Naive B cell (primary cell): ENCODE measurements around the gene PDE2A. TPM values are rescaled to one million over a fixed set of nuclear protein-coding genes. Genes with fewer than 3 reads are reported as not detected.

ENCODE experiments used
- ATAC-seq, 2 donors: fragments of 150-1000 bp; cut with Tn5 transposase; 2 replicates each; pipeline ENCODE4 v1.10.0; 2021; ENCODE audit warnings: low read depth in 2 of 2, mild to moderate bottlenecking in 2 of 2, moderate library complexity in 2 of 2
- DNase-seq: peaks from one replicate; pipeline ENCODE4 v3.0.0; 2022
- H3K27ac Mint-ChIP-seq, 6 donors: one replicate each; pipeline ENCODE4 v1.8.0; 2020 to 2022; ENCODE audit warnings: mild to moderate bottlenecking in 6 of 6, mixed read lengths in 6 of 6, moderate library complexity in 5 of 6, inconsistent platforms in 2 of 6
- H3K27me3 Mint-ChIP-seq, 3 donors: one replicate each; pipeline ENCODE4 v1.8.0; 2021 to 2022; ENCODE audit warnings: mixed read lengths in 3 of 3, mild to moderate bottlenecking in 1 of 3
- H3K36me3 Mint-ChIP-seq, 2 donors: one replicate each; pipeline ENCODE4 v1.8.0; 2020 to 2022; ENCODE audit warnings: mixed read lengths in 2 of 2, inconsistent platforms in 1 of 2, mild to moderate bottlenecking in 1 of 2
- H3K4me1 Mint-ChIP-seq, 3 donors: one replicate each; pipeline ENCODE4 v1.8.0; 2020 to 2022; ENCODE audit warnings: mixed read lengths in 3 of 3, inconsistent platforms in 1 of 3, mild to moderate bottlenecking in 1 of 3, moderate library complexity in 1 of 3
- H3K4me3 Mint-ChIP-seq, 8 donors: one replicate each; pipeline ENCODE4 v1.8.0; 2020 to 2022; ENCODE audit warnings: mild to moderate bottlenecking in 8 of 8, mixed read lengths in 8 of 8, moderate library complexity in 8 of 8, inconsistent platforms in 2 of 8
- H3K9me3 Mint-ChIP-seq, 7 donors: one replicate each; pipeline ENCODE4 v1.8.0; 2020 to 2022; ENCODE audit warnings: mixed read lengths in 7 of 7, mild to moderate bottlenecking in 5 of 7, inconsistent platforms in 2 of 7, moderate library complexity in 1 of 7
- polyA plus RNA-seq, 6 donors: library from polyadenylated mRNA; unstranded; fragments of 300-500 nt; fragmentation: Illumina TruSeq; gene quantifications; one replicate each; pipeline ENCODE4 v1.2.3, GENCODE V29; 2021; ENCODE audit warnings: low read depth in 6 of 6

The PDE2A gene
- polyA plus RNA-seq = under 1 TPM in 3 of 6 donors, not detected in 3; 0.18 to 0.44 (median 0.36) TPM

GRCh38 chr11:72673943-72674828 is at the start of gene PDE2A:
PDE2A (minus strand) TSS chr11:72674422; CDS start chr11:72674207, 215 bp downstream.
- ATAC-seq = no peak
- H3K27ac Mint-ChIP-seq = peak within 1 kb of the TSS in 4 of 6 donors; percentile 6 to 50 (median 38)

GRCh38 chr11:72723508-72723907 is 49.3 kb upstream of the PDE2A start:
- H3K27me3 Mint-ChIP-seq = no peaks in the 10 kb centered on the region
- H3K9me3 Mint-ChIP-seq = no peaks in the 10 kb centered on the region
- peaks cover 68 to 86% (median 71%) of the 10 kb centered on the region in 3 donors for H3K4me1 Mint-ChIP-seq
- H3K27ac Mint-ChIP-seq = peak overlapping the region in 5 of 6 donors; percentile 78 to 97 (median 91)
- ATAC-seq (no peak), DNase-seq (no peak)
- H3K36me3 Mint-ChIP-seq = peaks cover 0 to 9% of the 10 kb centered on the region in 2 donors
- peak overlapping the region in 3 of 8 donors; percentile 12 to 34 (median 22) for H3K4me3 Mint-ChIP-seq

More at GRCh38 chr11:72673943-72674828, at the start of gene PDE2A:
- Mint-ChIP-seq H3K4me3 (peak within 1 kb of the TSS in 2 of 8 donors; percentile 15 to 24), H3K27me3 (peaks cover 44 to 63% (median 45%) of the 10 kb centered on the region in 3 donors), H3K36me3 (no peaks in the 10 kb centered on the region), H3K4me1 (peaks cover 32 to 49% (median 36%) of the 10 kb centered on the region in 3 donors), H3K9me3 (peaks cover 0 to 1% (median 0%) of the 10 kb centered on the region in 7 donors)
- no peak for DNase-seq

DNA sequence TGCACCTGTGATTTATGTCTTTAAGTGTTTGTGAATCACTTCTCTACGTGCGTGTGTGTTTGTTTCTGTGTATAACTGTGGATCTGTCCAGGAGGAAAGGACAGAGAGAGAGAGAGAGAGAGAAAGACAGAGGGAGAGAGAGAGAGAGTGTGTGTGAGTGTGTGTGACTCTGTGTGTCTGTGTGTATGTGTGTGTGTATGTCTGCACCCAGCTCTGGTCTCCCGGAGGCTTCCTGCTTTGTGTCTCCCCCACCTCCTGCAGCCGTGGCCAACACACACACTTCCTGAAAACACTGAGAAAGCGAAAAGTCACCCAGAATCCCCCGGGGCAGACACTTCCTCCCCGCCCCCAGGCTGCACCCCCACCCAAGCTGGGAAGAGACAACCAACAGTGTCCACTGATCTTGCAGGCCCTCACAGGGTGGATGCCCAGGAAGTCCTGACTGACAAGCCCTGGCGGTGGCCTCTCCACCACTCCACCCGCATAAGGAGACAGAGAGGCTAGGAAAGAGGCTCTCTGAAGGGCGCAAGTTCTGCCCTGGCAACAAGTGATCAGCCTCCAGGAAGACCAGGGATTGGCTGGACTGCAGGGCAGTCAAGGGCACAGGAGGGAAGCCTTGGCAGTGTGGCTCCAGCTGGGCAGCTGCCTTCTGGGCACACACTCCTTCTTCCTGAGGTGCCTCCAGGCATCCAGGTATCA is 48.0 kb upstream of the PDE2A start:
- Mint-ChIP-seq H3K27ac (peak overlapping the region; percentile 90 to 98 (median 97)), H3K9me3 (no peaks in the 10 kb centered on the region), H3K4me3 (peak overlapping the region; percentile 83 to 99 (median 92)), H3K4me1 (peaks cover 70 to 83% (median 70%) of the 10 kb centered on the region in 3 donors), H3K36me3 (peaks cover 0 to under 1% of the 10 kb centered on the region in 2 donors), H3K27me3 (no peaks in the 10 kb centered on the region)
- DNase-seq (peak; percentile 88), ATAC-seq (peak; percentile 87 to 88)

GRCh38 chr11:72721689-72722049 is 47.4 kb upstream of the PDE2A start:
- Mint-ChIP-seq H3K9me3 (no peaks in the 10 kb centered on the region), H3K4me1 (peaks cover 69 to 82% (median 70%) of the 10 kb centered on the region in 3 donors), H3K4me3 (peak overlapping the region; percentile 83 to 99 (median 92)), H3K27ac (peak overlapping the region; percentile 90 to 98 (median 98)), H3K36me3 (no peaks in the 10 kb centered on the region), H3K27me3 (no peaks in the 10 kb centered on the region)
- no peak for DNase-seq
- peak; percentile 2 to 3 for ATAC-seq

- DNase-seq (no peak), ATAC-seq (no peak)
- Mint-ChIP-seq H3K27ac (peak overlapping the region in 5 of 6 donors; percentile 90 to 98 (median 97)), H3K9me3 (no peaks in the 10 kb centered on the region), H3K4me3 (peak overlapping the region; percentile 83 to 99 (median 92)), H3K36me3 (no peaks in the 10 kb centered on the region), H3K4me1 (peaks cover 67 to 86% (median 71%) of the 10 kb centered on the region in 3 donors), H3K27me3 (no peaks in the 10 kb centered on the region)
Measured at GRCh38 chr11:72721276-72721675, 47.1 kb upstream of the PDE2A start.

- H3K4me3 Mint-ChIP-seq = peak overlapping the region; percentile 83 to 99 (median 92)
- H3K36me3 Mint-ChIP-seq = no peaks in the 10 kb centered on the region
- no peak for DNase-seq
- peak overlapping the region; percentile 90 to 98 (median 92) for H3K27ac Mint-ChIP-seq
- ATAC-seq = no peak
- no peaks in the 10 kb centered on the region for H3K9me3 Mint-ChIP-seq
- H3K27me3 Mint-ChIP-seq = no peaks in the 10 kb centered on the region
- H3K4me1 Mint-ChIP-seq = peaks cover 66 to 87% (median 71%) of the 10 kb centered on the region in 3 donors
Measured at GRCh38 chr11:72720784-72721183, 46.6 kb upstream of the PDE2A start.

GRCh38 chr11:72720047-72720446 is 45.8 kb upstream of the PDE2A start:
- H3K4me1 Mint-ChIP-seq = peaks cover 64 to 84% (median 69%) of the 10 kb centered on the region in 3 donors
- H3K27me3 Mint-ChIP-seq = no peaks in the 10 kb centered on the region
- no peak for DNase-seq
- H3K4me3 Mint-ChIP-seq = peak overlapping the region; percentile 60 to 99 (median 74)
- no peaks in the 10 kb centered on the region for H3K9me3 Mint-ChIP-seq
- no peak for ATAC-seq
- H3K36me3 Mint-ChIP-seq = no peaks in the 10 kb centered on the region
- H3K27ac Mint-ChIP-seq = peak overlapping the region; percentile 64 to 98 (median 91)

DNA sequence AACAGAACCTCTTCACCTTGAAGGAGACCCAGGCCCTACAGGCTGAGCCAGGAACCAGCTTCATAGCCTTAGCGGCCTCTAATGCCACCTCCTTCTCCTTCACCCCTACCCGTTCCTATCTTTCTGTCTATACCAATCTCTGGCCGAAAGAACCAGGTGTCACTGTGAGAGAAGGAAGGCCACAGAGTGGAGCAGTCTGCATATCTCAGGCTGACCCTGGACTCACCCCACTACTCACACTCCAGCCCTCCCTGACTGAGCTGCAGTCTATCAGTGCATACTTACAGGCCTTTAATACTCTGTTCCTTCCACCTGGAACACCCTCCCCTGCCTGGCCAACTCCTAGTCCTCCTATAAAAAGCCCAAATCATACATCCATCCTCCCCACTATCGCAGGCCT is 45.3 kb upstream of the PDE2A start:
- ATAC-seq = no peak
- peaks cover 67 to 84% (median 72%) of the 10 kb centered on the region in 3 donors for H3K4me1 Mint-ChIP-seq
- no peaks in the 10 kb centered on the region for H3K9me3 Mint-ChIP-seq
- H3K27me3 Mint-ChIP-seq = no peaks in the 10 kb centered on the region
- peak overlapping the region; percentile 21 to 99 (median 60) for H3K4me3 Mint-ChIP-seq
- no peaks in the 10 kb centered on the region for H3K36me3 Mint-ChIP-seq
- H3K27ac Mint-ChIP-seq = peak overlapping the region; percentile 31 to 98 (median 91)
- no peak for DNase-seq

DNA sequence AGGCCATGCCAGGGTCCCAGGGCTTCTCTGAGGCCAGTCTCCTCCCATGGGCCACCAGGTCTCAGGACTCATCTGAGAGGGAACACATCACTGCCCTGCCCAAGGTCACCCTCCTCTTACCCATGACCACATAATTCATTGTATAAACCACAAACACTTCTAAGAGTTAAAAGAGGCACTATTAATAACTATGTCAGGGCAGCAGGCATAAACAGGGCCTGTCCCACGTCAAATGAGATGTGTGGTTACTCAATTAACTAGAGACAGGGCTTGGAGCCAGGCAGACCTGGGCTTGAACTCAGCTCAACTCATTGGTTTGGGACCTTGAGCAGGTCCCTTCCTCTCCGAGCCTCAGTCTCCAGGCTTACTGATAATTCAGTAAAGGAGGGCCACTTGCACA is 44.9 kb upstream of the PDE2A start:
- DNase-seq (no peak), ATAC-seq (no peak)
- Mint-ChIP-seq H3K9me3 (no peaks in the 10 kb centered on the region), H3K27ac (peak overlapping the region in 4 of 6 donors; percentile 34 to 92 (median 64)), H3K36me3 (no peaks in the 10 kb centered on the region), H3K27me3 (no peaks in the 10 kb centered on the region), H3K4me1 (peaks cover 71 to 84% (median 76%) of the 10 kb centered on the region in 3 donors), H3K4me3 (peak overlapping the region in 7 of 8 donors; percentile 15 to 99 (median 60))

- no peak for ATAC-seq
- Mint-ChIP-seq H3K27ac (peak overlapping the region in 5 of 6 donors; percentile 21 to 94 (median 56)), H3K4me3 (peak overlapping the region in 1 of 8 donors; percentile 61), H3K27me3 (no peaks in the 10 kb centered on the region), H3K9me3 (no peaks in the 10 kb centered on the region), H3K36me3 (no peaks in the 10 kb centered on the region), H3K4me1 (peaks cover 65 to 80% (median 79%) of the 10 kb centered on the region in 3 donors)
- no peak for DNase-seq
Measured at GRCh38 chr11:72718101-72718501, 43.9 kb upstream of the PDE2A start.

GRCh38 chr11:72716788-72717435 is 42.7 kb upstream of the PDE2A start:
- H3K27me3 Mint-ChIP-seq = no peaks in the 10 kb centered on the region
- DNase-seq (no peak), ATAC-seq (no peak)
- H3K4me3 Mint-ChIP-seq = no peak overlapping the region
- peaks cover 0 to 8% of the 10 kb centered on the region in 2 donors for H3K36me3 Mint-ChIP-seq
- H3K27ac Mint-ChIP-seq = peak overlapping the region in 1 of 6 donors; percentile 34
- H3K4me1 Mint-ChIP-seq = peaks cover 58 to 79% (median 67%) of the 10 kb centered on the region in 3 donors
- no peaks in the 10 kb centered on the region for H3K9me3 Mint-ChIP-seq

DNA sequence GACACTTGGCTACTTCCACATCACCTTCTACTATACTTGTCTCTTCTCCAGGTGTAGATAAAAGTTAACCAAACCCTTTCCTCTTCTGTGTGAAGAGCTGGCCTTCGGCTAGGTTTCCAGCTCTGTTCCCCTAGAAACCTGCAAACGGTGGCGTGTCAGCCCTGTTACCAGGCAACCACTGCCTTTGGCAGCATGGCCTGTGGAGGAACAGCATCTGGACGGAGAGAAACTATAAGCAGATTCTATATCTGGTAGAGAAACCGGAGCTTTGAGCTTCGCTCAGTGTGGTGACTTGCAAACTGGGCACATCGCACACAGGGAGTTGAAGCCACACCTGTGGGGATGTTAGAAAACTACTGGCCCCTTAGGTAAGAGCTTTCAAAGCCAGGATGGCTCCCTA is 42.1 kb upstream of the PDE2A start:
- H3K27me3 Mint-ChIP-seq = no peaks in the 10 kb centered on the region
- ATAC-seq (no peak), DNase-seq (no peak)
- peaks cover 52 to 74% (median 61%) of the 10 kb centered on the region in 3 donors for H3K4me1 Mint-ChIP-seq
- peaks cover 0 to 8% of the 10 kb centered on the region in 2 donors for H3K36me3 Mint-ChIP-seq
- H3K9me3 Mint-ChIP-seq = no peaks in the 10 kb centered on the region
- H3K27ac Mint-ChIP-seq = peak overlapping the region in 2 of 6 donors; percentile 37 to 66
- no peak overlapping the region for H3K4me3 Mint-ChIP-seq

DNA sequence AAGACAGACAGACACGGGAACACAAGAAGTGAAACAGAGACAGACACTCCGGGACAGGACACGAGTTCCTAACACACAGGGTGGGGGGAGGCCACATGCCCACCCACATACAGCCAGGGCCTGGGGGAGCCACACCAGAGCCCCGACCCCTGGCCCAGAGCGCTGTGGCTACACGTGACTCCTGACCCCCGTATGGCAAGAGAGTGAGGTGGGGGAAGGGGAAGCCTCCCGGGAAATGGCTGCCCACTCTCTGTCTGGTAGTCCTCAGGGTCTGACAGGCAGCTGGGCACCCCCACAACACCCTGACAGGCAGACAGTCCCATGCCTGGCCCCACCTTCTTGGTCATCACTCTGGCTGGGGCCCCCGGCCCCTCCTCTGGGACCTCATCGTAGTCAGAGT is 38.6 kb upstream of the PDE2A start:
- Mint-ChIP-seq H3K4me3 (no peak overlapping the region), H3K9me3 (no peaks in the 10 kb centered on the region)

More for the DNA sequence above, 38.6 kb upstream of the PDE2A start:
- no peaks in the 10 kb centered on the region for H3K27me3 Mint-ChIP-seq
- ATAC-seq (no peak), DNase-seq (no peak)
- peaks cover 29 to 58% (median 42%) of the 10 kb centered on the region in 3 donors for H3K4me1 Mint-ChIP-seq
- peak overlapping the region in 1 of 6 donors; percentile 4 for H3K27ac Mint-ChIP-seq
- H3K36me3 Mint-ChIP-seq = peaks cover 0 to 30% of the 10 kb centered on the region in 2 donors
